Lung microvascular endothelial cell (primary cell): Measurements from ENCODE around the gene LIPJ. TPM values are rescaled to one million over a fixed set of nuclear protein-coding genes. Genes with fewer than 3 reads are reported as not detected.

Source experiments
- DNase-seq, 2 donors: peaks; one replicate each; pipeline versions ENCODE4 v3.0.0 to v3.0.0-alpha.2; 2010; ENCODE audit warnings: low read depth in 2 of 2
- total RNA-seq: library from RNA; depleted of rRNA; stranded (reverse); fragments of >200 nt; gene quantifications from 2 replicates; pipeline ENCODE4 v1.2.1, GENCODE V29; 2014

The LIPJ gene
- total RNA-seq, 1 donor from 2014 or later: not detected

DNA sequence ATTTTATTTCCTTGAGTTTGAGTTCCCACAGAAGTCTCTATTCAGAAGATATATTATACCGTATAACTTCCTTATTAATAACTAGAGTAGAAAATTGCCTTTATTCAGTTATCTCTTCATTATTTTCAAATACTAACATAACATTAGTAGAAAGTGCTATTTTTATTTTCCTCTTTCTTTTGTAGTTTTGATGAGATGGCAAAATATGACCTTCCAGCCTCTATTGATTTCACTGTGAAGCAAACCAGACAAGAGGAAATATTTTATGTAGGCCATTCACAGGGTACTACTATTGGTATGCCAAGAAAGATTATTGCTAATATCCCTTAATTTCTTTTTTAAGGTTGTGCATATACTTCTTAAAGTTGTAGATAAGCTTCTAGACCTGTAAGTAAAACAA lies 7.9 kb downstream of the LIPJ start:
- no peak for DNase-seq

DNA sequence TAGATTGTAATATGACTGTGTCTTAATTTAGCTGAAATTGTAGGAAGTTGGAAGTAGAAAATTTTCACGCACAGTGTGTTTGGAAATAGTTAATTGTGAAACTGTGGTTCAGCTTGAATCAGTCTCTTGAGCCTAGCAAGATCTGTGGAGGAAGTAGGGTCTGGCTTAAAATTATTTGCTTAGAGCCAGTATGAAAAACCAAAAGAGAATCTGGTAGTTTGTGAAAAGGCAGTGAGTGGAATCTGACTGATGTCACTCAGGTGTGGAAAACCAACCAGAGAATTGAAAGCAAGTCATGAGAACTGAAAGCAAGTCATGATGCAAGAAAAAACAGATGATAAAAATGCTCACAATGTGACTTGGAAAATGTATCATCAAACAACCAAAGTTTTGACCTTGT lies 11.5 kb downstream of the LIPJ start:
- DNase-seq: no peak

DNA sequence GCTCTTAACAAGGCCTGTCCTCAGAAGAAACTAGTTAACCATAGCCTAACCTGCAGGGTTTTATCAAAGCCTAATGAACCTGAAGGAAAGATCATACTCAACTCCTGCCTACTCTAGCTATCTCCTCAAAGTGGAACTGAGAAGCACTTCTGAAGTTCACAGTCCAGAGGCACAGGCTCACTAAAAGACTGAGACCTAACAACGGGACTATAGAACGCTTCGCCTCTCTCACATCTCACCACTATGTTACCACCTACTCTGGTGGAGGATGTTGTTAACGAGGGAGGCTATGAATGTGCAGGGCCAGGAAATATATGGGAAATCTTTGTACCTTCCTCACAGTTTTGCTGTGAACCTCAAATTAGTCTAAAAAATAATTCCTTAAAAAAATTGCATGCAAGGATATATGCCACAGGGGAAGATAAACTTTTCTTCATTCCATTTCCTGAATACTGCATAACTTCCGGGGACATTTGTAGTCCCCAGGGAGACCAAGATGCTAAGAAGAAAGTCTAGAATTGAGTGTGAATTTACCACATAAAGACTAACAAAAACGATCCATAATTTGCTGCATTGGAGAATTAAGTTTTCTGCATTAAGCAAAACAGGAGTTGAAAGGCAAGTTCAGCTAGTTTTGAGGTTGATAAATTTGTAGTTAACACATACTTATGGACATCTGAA lies 21.6 kb downstream of the LIPJ start:
- DNase-seq: no peak

DNA sequence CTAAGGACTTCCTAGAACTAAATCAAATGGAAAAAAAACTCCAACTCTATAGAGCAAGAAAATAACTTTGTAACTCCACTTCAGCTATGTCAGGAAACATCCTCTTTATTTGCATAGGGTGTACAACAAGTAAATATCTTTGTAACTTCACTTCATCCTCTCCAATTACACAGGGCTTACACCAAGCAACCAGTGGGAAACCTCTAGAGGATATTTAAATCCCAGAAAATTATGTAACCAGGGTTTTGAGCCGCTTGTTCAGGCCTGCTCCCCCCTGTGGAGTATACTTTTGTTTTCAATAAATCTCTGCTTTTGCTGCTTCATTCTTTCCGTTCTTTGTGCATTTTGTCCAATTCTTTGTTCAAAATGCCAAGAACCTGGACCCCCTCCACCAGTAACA lies 22.2 kb downstream of the LIPJ start:
- DNase-seq: no peak

DNA sequence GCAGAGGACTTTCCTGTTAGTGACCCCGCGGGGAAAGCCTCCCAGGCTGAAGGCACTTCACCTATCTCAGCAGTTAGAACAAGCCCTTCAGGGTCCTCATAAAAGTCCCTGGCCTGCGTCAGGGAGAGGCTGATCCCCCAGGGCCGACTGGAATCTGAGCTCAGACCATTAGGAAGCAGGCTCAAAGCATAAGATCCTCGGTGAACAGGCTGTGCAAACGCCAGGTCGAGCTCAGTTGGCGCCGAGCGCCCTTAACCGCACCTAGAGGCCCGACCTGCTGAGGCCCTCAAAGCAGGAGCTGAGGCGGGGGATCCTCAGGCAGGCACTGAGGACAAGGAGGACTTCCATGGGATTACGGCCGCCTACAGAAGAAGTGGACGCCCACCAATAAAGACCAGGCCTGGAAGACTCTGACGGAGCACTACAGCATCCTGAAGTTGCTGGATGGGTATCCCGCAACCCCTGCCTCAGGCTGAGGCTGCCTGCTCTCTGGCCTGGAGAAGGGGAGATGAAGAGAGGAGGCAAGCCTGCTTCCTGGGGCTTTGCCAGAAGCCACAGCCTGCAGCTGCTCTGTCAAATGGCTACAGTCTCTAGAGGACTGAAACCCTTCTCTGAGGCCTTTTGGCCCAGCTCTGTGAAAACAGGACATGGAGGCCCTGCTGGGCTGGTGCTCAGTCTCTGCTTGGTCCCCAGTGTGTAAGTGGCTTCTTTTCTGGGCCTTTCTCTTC lies 29.9 kb downstream of the LIPJ start:
- no peak for DNase-seq

DNA sequence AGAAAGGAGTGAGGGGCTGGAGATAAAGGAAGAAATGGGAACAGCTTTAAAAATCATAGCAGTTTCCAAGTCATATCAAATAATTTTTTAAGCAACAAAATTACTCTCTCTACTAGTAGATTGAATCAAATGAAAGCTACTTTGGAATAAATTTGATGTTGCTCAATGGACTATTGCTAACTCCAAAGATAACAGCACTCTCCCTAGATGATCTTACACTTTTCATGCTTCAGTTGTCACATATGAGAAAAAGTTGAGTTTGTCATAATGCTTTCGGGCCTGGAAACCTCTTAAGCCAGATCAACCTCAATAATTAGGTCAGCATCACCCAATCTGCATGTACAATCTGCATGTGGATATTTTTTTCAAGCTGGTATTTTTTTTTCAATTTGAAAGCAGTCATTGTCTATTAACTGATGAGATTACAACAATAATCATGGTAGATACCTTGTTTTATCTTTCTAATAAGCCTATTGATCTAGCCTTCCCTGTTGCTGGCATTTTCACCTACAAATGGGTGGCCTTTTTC lies 31.3 kb downstream of the LIPJ start:
- DNase-seq: no peak

GRCh38 chr10:88618496-88618895 lies 31.9 kb downstream of the LIPJ start:
- no peak for DNase-seq

DNA sequence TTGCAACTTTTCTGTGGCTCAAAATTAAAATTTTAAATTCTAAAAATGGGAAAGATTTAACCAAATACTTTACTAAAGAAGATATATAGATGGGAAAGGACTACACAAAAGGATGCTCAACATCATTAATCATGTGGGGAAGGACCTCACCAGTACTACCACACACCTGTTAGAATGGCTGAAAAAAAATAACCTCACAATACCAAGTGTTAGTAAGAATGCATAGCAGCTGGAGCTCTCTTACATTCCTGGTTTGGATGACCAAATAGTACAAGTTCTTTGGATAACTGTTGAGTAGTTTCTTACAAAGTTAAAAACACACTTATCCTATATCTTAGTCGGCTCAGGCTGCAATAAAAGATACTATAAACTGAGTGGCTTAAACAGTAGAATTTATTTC lies 33.9 kb downstream of the LIPJ start:
- DNase-seq: no peak

DNA sequence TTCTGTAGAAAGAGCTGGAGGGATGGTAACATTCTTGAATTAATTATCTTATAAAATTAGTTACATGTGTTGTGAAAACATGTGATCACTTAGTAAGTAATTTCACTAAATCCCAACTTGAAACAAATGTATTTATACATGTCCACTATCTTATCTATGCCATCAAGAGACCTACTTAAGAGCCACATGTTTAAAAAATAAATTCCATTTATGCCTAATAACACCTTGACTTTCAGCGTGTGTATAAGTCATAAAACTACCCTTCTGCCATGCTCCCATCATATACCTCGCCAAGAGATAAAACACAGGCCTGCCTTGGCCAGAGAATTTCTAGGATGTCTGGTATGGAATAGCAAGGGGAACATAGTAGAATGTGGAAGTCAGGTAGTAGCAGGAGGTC lies 37.3 kb downstream of the LIPJ start:
- DNase-seq: no peak

- DNase-seq: no peak
Measured at GRCh38 chr10:88624840-88625239, 38.3 kb downstream of the LIPJ start.

- DNase-seq: no peak
Measured at GRCh38 chr10:88640186-88640585, 53.6 kb downstream of the LIPJ start.

DNA sequence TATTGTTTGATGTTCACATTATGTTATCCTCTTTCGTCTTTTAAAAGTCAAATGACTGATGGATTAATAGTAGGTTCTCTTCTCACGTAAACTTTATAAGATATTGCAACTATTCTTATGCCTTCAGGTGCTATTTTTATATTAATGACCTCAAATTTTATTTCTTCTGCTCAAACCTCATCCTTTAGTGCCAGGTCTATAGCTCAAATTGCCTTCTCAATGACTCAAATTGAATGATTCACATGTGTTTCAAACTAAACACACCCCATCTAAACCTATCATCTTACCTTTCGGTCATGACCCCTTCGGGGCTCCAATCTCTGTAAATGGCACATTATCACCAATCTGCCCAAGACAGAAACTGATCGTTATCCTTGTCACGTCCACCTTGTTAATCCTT lies 55.6 kb downstream of the LIPJ start:
- no peak for DNase-seq

DNA sequence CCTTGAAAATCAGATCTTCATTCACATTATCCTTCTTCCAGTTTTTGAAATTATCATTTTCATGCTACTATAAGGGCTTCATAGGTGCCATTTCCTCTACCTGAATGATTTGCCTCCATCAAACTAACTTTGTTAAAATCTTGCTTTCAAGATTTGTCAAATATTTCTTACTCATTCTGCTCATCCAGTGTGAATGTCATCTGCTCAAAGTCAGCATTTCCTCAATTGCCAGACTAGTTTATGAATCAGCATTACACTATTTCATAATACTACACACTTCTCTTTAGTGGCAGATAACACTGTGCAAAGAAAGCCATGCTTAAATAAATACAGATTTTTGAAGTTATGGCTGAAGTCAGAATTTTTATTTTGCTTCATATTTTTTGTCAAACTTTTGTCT lies 56.4 kb downstream of the LIPJ start:
- peak in 1 of 2 donors; percentile 11 for DNase-seq

DNA sequence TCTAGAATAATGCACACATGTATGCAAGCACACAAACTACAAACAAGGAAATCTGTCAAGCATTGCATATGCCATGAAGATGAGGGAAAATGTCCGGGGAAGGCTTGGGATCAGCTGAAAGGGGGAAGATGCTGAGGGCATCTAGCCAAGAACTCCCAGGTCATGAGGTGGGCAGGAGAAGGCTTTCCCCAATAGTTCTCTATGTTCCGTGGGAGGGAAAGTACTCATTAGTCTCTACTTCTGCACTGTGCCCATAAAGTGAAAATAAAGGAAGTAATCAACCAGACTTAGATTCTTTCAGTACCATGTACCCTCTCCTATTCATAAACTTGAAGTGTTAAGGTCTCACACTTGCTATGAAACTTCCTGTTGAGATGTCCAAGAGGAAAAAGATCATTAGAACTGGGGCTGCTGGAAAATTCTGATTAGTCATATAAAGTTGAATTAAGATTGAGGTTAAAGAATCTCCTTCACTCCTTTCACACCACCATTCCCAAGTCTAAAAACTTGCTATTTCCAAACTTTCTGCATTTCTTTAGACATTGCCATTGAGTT lies 60.6 kb downstream of the LIPJ start:
- DNase-seq: peak in 1 of 2 donors; percentile 73

DNA sequence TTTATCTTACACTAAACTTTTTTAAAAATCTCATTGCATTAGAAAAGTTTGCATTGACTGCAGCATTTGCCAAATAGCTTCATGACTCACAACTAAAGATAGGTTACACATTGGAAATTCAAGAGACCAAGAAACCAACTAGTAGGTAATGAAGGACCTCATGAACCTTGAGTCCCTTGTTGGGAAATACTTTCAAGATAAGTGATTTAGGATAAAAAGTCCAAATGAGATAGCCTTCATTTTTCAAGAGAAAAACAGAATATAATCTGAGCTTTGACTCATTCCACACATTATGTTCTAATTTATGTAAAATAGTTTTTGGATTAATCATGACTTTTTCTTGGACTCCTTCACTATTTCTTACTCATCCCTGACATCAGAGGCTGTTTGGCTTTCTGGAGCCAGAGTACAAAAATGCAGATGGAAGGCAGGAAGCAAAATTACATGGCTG lies 64.6 kb downstream of the LIPJ start:
- peak in 1 of 2 donors; percentile 86 for DNase-seq

GRCh38 chr10:88652616-88653015 lies 66.1 kb downstream of the LIPJ start:
- DNase-seq: no peak

Other genes with a start within 250 kb of the LIPJ start
- 0.60 and 0.65 TPM in 2 replicates for gene RNLS, start 3.4 kb upstream of the LIPJ start, total RNA-seq
- not detected in 2 replicates for gene LIPF, start 77.7 kb downstream of the LIPJ start, total RNA-seq
- not detected in 2 replicates for gene LIPK, start 119.5 kb downstream of the LIPJ start, total RNA-seq
- not detected in 2 replicates for gene LIPN, start 173.3 kb downstream of the LIPJ start, total RNA-seq
- gene LIPM, start 216.0 kb downstream of the LIPJ start, total RNA-seq: not detected in 2 replicates